NOMO-1 (cell line): ENCODE results near the gene MYH9.

ENCODE experiments used
- DNase-seq, 2 experiments: peaks; one replicate each; lab custom pipeline; 2025; ENCODE audit not compliant: unreplicated experiment in 2 of 2; lab: John Stamatoyannopoulos, UW

Gene MYH9

DNA sequence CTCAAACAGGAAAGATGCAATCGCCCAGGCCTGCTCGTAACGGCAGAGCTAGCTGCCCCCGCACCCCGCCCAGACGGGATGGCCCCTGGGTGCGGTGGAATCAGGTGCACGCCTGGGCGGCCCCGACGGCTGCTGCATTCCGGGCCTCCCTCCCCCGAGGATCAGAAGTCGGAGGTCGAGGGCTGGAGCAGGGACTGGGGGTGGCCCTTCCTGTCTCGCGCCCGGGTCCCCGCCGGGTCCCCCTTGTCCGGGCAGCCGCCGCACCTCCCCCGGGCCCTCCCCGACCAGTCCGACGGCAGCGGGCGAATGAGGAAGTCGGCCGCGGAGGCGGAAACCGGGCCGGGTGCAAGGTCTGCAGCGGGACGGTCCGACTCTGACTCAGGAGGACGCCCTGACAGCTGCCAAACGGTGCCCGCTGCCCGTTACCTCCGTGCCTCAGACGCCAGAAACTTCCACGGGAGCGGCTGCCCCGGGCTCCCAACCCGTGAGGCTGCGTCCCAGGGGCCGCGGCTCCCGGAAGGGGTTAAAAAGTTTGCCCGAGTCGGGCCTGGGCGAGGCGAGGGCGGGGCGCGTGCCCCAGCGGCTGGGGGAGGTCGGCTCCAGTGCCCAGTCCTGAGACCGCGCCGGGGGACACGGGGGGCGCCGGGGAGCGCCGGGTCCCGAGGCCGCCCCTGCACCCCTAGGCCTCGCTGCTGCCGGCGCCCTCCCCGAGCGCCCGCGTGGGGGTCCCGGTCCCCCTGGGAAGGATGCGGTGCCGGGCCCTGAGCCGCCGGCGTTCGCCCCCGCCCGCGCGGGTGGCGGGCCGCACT lies 663 bp downstream of the MYH9 start:
- peak; percentile 64 to 68 for DNase-seq

DNA sequence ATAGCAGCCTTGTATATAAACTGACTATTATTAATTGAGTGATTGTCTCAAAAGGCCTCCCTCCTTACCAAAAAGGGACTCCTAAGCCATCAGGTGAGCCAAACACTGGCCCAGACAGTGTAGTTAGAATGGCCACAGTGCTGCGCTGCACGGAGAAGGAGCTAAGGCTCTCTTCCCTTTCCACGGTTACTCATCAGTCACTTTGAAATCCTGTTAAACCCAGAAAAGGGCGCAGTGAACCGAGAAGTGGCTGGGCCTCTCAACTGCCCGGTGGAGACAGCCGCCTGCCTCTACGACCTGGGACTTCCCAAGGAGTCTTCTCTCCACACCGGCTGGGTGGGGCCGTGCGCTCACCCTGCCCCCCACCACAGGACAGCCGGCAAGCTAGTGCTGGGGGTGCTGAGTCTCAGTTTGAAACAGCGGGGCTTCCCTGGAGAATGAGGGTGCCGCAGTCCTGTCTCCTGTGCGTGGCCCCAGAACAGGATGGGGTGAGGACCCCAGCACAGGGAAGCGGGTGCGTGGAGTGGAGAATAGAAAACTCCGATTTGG lies 1.3 kb downstream of the MYH9 start:
- DNase-seq = peak; percentile 61 to 71

GRCh38 chr22:36385491-36386350 lies 2.0 kb downstream of the MYH9 start:
- no peak for DNase-seq

GRCh38 chr22:36384766-36385481 lies 2.8 kb downstream of the MYH9 start:
- DNase-seq = peak; percentile 27 to 70

DNA sequence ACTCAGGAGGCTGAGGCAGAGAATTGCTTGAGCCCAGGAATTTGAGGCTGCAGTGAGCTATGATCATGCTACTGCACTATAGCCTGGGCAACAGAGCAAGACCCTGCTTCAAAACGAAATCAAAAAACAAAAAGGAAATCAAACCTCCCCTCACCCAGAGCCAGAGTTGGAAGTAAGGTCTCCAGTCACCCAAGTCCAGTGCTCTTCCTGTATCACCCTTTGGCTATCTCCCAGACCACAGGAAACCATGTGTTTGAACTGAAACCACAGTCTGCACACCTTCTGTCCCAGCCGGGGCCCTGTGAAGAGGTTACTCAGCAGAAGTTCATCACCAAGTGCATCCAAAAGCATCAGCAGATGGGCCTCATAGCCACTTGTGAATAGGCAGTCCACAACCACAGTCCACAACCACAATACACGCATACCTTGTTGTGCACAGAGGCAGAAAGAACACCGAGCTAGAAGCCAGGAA lies 4.6 kb downstream of the MYH9 start:
- no peak for DNase-seq

- DNase-seq = no peak
Observed at GRCh38 chr22:36381513-36382128, 6.1 kb downstream of the MYH9 start.

GRCh38 chr22:36379593-36380361 lies 8.0 kb downstream of the MYH9 start:
- no peak for DNase-seq

- no peak for DNase-seq
Observed at GRCh38 chr22:36378869-36379217, 8.9 kb downstream of the MYH9 start.

DNA sequence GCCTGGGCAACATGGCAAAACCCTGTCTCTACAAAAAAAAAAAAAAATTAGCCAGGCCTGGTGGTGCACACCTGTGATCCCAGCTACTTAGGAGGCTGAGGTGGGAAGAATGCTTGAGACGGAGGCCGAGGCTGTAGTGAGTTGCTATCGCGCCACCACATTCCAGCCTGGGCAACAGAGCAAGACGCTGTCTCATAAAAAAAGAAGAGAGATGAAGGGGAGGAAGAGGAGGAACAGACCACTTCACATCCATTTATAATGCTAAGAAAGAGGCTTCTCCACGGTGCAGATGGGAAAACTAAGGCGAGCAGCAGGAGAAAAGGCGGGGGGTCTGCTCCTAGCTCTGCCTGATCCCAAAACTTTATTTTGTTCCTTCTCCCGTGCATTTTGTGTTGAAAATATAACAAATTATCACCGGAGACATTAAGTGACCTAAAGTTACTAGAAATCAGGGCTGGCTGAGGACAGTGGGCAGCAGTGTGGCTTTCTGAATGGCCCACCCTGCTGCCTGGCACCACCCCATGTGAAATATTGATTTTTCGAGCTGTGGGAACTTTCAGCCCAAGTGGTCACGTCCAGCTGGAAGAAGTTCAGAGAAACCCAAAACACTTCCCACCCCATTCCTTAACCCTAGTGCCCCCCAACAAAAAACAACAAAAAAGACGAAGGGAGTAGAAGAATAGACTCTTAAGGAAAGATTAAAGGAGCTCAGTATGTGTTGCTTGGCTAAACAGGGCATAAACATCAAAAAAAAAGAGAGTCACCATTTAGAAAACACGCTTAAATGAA lies 9.5 kb downstream of the MYH9 start:
- no peak for DNase-seq

DNA sequence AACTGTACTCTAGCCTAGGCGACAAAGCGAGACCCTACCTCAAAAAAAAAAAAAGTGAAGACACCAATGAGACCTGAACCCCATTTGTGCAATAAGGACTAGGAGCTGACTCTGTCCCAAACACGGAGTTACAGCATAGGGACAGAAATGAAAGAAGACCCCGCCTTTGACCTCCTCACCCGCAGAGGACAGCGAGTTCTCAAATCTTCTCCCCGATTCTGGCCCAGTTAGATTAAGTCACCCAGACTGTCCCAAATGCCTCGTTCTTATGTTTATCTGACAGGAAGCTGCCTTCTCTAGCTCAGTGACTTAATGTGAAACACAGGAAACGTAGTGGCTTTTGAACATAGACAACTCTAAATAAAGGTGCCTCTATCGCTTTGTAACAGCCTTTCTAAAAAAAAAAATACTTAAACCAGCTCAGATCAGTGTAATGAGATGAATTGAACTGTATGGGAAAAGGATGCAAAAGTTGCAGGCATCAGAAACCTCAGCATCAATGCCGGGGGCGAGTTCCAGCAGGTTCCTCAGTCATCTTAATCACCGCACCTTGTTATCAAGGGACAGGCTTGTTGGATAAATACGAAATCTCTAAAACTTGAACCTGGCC lies 10.6 kb downstream of the MYH9 start:
- DNase-seq = no peak

- no peak for DNase-seq
Observed at GRCh38 chr22:36376265-36376664, 11.5 kb downstream of the MYH9 start.

DNA sequence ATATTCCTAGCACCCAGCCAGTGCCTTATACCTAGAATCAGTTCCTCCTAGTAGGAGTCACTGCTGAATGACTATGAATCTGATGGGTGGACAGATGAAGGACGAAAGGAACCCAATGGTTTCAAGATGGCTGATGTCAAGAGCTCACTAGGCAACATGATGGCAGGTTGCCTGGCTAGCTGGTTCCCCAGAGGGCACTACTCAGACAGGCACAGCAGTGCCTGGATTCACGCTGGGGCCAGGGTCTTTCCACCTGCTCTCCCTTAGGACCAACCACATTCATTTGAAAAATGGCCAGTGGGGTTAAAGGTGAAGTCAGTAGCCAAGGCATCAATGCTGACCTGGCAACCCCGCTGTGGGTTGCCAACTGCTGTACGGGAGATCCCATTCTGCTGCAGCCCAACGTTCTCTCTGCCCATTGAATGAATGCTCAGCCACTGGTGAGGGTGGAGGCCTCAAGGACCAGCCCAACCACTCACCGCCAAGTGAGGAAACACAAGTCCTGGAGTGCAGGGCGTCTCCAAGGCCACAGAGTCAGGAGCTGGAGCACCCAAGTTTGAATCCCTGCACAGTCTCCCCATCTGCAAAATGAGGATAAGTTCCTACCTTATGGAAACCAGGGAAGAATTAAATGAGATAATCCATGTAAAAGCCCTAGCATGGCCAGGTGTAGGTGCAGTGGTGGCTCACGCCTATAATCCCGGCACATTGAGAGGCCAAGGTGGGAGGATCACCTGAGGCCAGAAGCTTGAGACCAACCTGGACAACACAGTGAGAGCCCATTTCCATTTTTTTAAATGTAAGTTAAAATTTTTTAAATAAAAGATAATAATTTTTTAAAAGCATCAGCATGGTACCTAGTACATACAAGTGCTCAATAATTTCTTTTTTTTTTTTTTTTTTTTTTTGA lies 12.4 kb downstream of the MYH9 start:
- DNase-seq = no peak

DNA sequence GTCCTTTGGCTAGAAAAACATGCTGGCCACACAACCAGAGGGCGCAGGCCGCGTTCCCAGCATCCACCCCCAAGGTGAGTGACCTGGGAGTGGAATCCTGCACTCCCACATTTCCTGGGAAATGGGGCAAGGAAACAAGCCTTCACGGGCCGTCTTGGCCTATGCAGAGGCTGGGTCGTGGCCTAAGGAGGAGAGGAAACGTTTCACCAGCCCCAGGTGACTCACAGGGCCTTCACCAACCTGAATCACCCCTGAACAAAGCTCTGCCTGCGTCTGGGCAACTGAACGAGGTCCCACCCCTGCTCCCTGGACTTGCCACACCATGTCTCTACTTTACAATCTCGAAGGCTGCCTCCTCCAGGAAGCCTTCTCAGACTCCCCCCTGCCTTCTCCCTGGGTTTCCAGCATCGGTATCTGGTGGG lies 13.2 kb downstream of the MYH9 start:
- DNase-seq = peak; percentile 16 to 17

GRCh38 chr22:36373258-36373579 lies 14.5 kb downstream of the MYH9 start:
- peak; percentile 70 to 74 for DNase-seq

- no peak for DNase-seq
Observed at GRCh38 chr22:36371920-36372319, 15.8 kb downstream of the MYH9 start.

DNA sequence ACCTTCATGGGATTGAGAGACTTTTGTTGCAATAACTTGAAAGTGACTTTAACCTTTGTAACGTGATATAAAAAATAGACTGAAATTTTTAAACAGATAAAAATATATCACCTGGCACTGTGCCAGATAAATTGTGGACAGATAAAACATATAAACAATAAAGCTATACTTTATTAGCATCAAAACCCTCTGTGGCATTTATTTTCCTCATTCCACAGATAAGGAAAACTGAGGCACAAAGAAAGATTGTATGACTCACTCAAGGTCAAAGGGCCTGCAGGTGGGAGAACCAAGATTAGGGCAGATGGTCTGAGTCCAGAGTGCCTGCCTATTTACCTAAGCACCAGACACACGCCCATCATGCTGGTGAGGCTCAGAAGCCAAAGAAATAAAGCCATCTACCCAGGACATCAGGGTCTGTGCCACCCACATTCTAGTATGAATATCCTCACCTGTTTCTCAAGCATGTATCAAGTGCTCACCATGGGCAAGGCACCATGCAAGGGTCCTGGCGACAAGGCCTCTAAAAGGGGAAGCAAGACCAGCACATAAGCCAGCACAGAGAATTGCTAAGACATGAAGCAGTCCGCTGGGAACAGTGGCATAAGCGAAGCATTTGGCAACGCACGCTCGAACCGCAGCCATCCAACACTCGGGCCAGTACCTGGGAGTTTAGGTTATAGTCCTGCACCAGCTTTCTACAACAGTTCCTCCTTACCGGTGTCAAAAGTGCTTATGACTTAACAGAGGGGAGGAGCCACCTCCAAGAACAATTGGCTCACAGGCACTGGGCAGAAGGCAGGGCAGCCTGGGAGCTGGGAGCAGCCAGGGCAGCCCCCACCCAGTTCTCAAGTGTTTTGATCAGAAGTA lies 17.6 kb downstream of the MYH9 start:
- peak; percentile 55 to 60 for DNase-seq
